Pancreas (tissue), 10 donors: ENCODE measurements around the gene MYL3. TPM values are rescaled to one million over a fixed set of nuclear protein-coding genes. Genes with fewer than 3 reads are reported as not detected.

Experiments used
- ATAC-seq, 4 donors: fragments of 200-7000 bp; cut with Tn5 transposase; one replicate each; pipeline versions ENCODE4 v1.8.0 to v1.9.1; 2020; ENCODE audit warnings: mild to moderate bottlenecking in 4 of 4, moderate library complexity in 4 of 4
- DNase-seq, 6 donors: peaks; one replicate each; pipeline ENCODE4 v3.0.0-alpha.2; 2020
- FAIRE-seq: peaks from 2 replicates; lab custom pipeline; 2012; peaks lifted over from hg19 to GRCh38; lab: Jason Lieb, UNC
- H3K27ac ChIP-seq, 4 donors: fragments of 200-600 bp; sonication (generic); 1 replicate in 3 of 4; 2 replicates in 1 of 4; pipeline versions ENCODE4 v1.5.0 to v1.8.0; 2020
- H3K27me3 ChIP-seq, 4 donors: fragments of 200-600 bp; one replicate each; pipeline ENCODE4 v1.8.0; 2021
- H3K36me3 ChIP-seq, 3 donors: fragments of 200-600 bp; sonication (generic) in 1 of 3; one replicate each; pipeline versions ENCODE4 v1.5.0 to v1.8.0; 2020 to 2021
- H3K4me1 ChIP-seq, 3 donors: fragments of 200-600 bp; one replicate each; pipeline ENCODE4 v1.8.0; 2021
- H3K4me3 ChIP-seq, 4 donors: fragments of 200-600 bp; sonication (generic) in 2 of 4; one replicate each; pipeline versions ENCODE4 v1.5.0 to v1.8.0; 2020 to 2021
- H3K9me3 ChIP-seq, 4 donors: fragments of 200-600 bp; one replicate each; pipeline ENCODE4 v1.8.0; 2021
- CTCF ChIP-seq, 4 donors: fragments of 200-600 bp; sonication (generic) in 3 of 4; IDR thresholded peaks; one replicate each; pipeline versions ENCODE4 v1.5.0 to v1.8.0; 2021; ENCODE audit warnings: antibody characterized with exemption in 4 of 4
- WGBS, 2 donors: extraction: QIAGEN DNeasy Blood & Tissue Kit; methylation state at CpG; one replicate each; pipeline ENCODE4 v1.1.7; 2013; 5-methylcytosine and 5-hydroxymethylcytosine counted together
- intact Hi-C, 3 donors: fragments of 100-400 bp; cut with DNase I; formaldehyde crosslinking; loops; one replicate each; pipeline versions ENCODE4 v1.11.1 to v1.14.2; 2022
- polyA plus RNA-seq, 2 donors: library from polyadenylated mRNA; stranded (reverse); fragments of 200-250 nt; gene quantifications; one replicate each; pipeline ENCODE4 v1.2.3, GENCODE V29; 2013
- total RNA-seq, 6 donors: library from RNA; stranded (reverse); fragmentation: NEBNext Ultra II Directional in 4 of 6; extraction: Animal tissue kit (Norgen Biotek cat#: 25700) in 4 of 6; gene quantifications; one replicate each; pipeline versions ENCODE4 v1.2.1 to v1.2.4, GENCODE V29; 2021 to 2023
- donor health status: healthy with polysubstance abuse.
- donor health status: DM: no; HTN: no; CAD: no; lungs with moderate emphysema.
- donor health status: DM: no; HTN: no; CAD: no.
- donor health status: control.
- donor health status: control.
- donor health status: Bipolar disorder and iron deficiency.
- donor health status: DM: yes; HTN: yes; CAD: no.
- donor health status: DM: no; HTN: no; CAD: no.
- donor health status: DM: no; HTN: no; CAD: no.
- donor health status: DM: yes; HTN: yes; CAD: no.

MYL3 gene
- total and polyA plus RNA-seq, 8 donors, result 0.26 to 2.5 (median 0.71) TPM; not detected in 2

GRCh38 chr3:46887980-46888494 is 24.8 kb upstream of the MYL3 start:
- Histone ChIP-seq H3K9me3 (no peaks in the 10 kb centered on the region), H3K4me1 (peaks cover 0 to 3% (median 0%) of the 10 kb centered on the region in 3 donors), H3K27me3 (no peaks in the 10 kb centered on the region), H3K36me3 (no peaks in the 10 kb centered on the region), H3K27ac (no peak overlapping the region), H3K4me3 (no peak overlapping the region)
- ATAC-seq (no peak), FAIRE-seq (no peak), DNase-seq (no peak)
- intact Hi-C loops, result no loop called here
- TF ChIP-seq CTCF (IDR thresholded peaks at IDR 0.05), result no peak
- 59 to 64% methylated on average over 7 of the region's 7 CpGs for WGBS, 2 donors

- DNase-seq (no peak), ATAC-seq (no peak), FAIRE-seq (no peak)
- H3K27ac ChIP-seq, result no peak overlapping the region
- no peaks in the 10 kb centered on the region for H3K36me3 ChIP-seq
- WGBS, 2 donors, result 84 to 91% methylated on average over 3 of the region's 3 CpGs
- H3K27me3 ChIP-seq, result peaks cover 0 to 4% (median 0%) of the 10 kb centered on the region in 4 donors
- no peak overlapping the region for H3K4me3 ChIP-seq
- intact Hi-C loops, result no loop called here
- peaks cover 0 to 4% (median 3%) of the 10 kb centered on the region in 3 donors for H3K4me1 ChIP-seq
- no peaks in the 10 kb centered on the region for H3K9me3 ChIP-seq
- TF ChIP-seq CTCF (IDR thresholded peaks at IDR 0.05), result no peak
Measured at GRCh38 chr3:46885612-46886011, 22.4 kb upstream of the MYL3 start.

- ATAC-seq (no peak), FAIRE-seq (no peak)
- intact Hi-C loops, result no loop called here
Measured at GRCh38 chr3:46884929-46885328, 21.7 kb upstream of the MYL3 start.

GRCh38 chr3:46884427-46884826 is 21.2 kb upstream of the MYL3 start:
- no peaks in the 10 kb centered on the region for H3K36me3 ChIP-seq
- H3K27ac ChIP-seq, result no peak overlapping the region
- peaks cover 0 to 4% (median 3%) of the 10 kb centered on the region in 3 donors for H3K4me1 ChIP-seq
- intact Hi-C loops, result no loop called here
- peaks cover 0 to 4% (median 0%) of the 10 kb centered on the region in 4 donors for H3K27me3 ChIP-seq
- ATAC-seq (no peak), FAIRE-seq (no peak), DNase-seq (no peak)
- no peaks in the 10 kb centered on the region for H3K9me3 ChIP-seq
- no peak overlapping the region for H3K4me3 ChIP-seq
- no peak for TF ChIP-seq CTCF (IDR thresholded peaks at IDR 0.05)
- WGBS, 2 donors, result 68 to 82% methylated on average over 4 to 5 of the region's 5 CpGs

More at GRCh38 chr3:46884929-46885328, 21.7 kb upstream of the MYL3 start:
- no peak for TF ChIP-seq CTCF (IDR thresholded peaks at IDR 0.05)
- Histone ChIP-seq H3K27me3 (peaks cover 0 to 4% (median 0%) of the 10 kb centered on the region in 4 donors), H3K4me3 (no peak overlapping the region), H3K27ac (no peak overlapping the region), H3K9me3 (no peaks in the 10 kb centered on the region), H3K4me1 (peaks cover 0 to 4% (median 3%) of the 10 kb centered on the region in 3 donors), H3K36me3 (no peaks in the 10 kb centered on the region)
- no peak for DNase-seq
- 87 to 91% methylated on average over 7 of the region's 7 CpGs for WGBS, 2 donors

- no peaks in the 10 kb centered on the region for H3K9me3 ChIP-seq
- FAIRE-seq (no peak), DNase-seq (no peak), ATAC-seq (no peak)
- no peaks in the 10 kb centered on the region for H3K36me3 ChIP-seq
- 65 to 75% methylated on average over 4 of the region's 4 CpGs for WGBS, 2 donors
- peak overlapping the region in 1 of 4 donors; percentile 35 for H3K4me3 ChIP-seq
- H3K4me1 ChIP-seq, result peaks cover 0 to 4% (median 3%) of the 10 kb centered on the region in 3 donors
- intact Hi-C loops, result no loop called here
- H3K27me3 ChIP-seq, result peaks cover 0 to 4% (median 0%) of the 10 kb centered on the region in 4 donors
- H3K27ac ChIP-seq, result no peak overlapping the region
- TF ChIP-seq CTCF (IDR thresholded peaks at IDR 0.05), result no peak
Measured at GRCh38 chr3:46883830-46884185, 20.6 kb upstream of the MYL3 start.
